GM21528 (cell line): Measurements from ENCODE around the gene MBD3.

Experiments
- ATAC-seq: cut with Tn5 transposase; IDR thresholded peaks from one replicate; pipeline ENCODE4 v1.9.1; 2021; ENCODE audit warnings: mild to moderate bottlenecking, moderate library complexity; ENCODE audit not compliant: unreplicated experiment, low FRiP score

Gene MBD3

DNA sequence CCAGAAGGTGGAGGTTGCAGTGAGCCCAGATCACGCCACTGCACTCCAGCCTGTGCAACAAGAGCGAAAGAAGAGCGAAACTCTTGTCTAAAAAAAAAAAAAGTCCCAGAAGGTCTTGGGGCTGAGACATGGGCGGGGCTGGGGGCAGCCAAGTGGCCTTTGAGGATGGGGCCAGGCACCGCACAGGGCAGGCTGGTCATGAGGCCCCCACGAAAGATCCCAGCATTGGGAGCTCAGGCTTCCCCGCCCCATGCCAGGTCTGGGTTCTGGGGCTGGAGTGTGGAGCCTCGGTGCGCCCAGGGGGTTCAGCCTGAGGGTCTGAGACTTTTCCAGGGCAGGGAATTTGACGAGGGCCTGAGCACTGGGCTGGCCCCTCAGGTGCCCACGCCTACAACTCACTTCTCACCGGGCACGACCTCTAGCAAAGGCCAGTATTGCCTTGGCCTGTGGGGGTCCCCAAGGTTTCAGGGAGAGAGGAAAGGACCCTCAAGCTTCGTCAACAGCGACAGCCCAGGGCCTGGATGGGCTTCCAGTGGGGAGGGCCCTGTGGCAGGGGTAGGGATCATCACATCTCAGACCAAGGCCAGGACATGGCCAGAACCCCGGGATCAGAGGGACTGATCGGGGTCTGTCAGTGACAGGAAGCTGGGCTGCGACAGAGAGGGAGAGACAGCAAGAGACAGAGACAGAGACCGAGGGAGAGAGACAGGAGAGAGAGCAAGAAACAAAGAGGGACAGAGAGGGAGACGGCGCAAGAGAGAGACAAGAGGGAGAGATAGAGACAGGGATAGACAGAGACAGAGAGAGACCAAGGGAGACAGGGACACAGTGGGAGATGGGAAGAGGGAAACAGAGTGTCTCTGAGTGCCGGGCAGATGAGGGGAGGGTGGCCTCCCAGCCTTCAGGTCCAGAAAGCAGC lies 17.1 kb downstream of the MBD3 start:
- ATAC-seq = no peak

DNA sequence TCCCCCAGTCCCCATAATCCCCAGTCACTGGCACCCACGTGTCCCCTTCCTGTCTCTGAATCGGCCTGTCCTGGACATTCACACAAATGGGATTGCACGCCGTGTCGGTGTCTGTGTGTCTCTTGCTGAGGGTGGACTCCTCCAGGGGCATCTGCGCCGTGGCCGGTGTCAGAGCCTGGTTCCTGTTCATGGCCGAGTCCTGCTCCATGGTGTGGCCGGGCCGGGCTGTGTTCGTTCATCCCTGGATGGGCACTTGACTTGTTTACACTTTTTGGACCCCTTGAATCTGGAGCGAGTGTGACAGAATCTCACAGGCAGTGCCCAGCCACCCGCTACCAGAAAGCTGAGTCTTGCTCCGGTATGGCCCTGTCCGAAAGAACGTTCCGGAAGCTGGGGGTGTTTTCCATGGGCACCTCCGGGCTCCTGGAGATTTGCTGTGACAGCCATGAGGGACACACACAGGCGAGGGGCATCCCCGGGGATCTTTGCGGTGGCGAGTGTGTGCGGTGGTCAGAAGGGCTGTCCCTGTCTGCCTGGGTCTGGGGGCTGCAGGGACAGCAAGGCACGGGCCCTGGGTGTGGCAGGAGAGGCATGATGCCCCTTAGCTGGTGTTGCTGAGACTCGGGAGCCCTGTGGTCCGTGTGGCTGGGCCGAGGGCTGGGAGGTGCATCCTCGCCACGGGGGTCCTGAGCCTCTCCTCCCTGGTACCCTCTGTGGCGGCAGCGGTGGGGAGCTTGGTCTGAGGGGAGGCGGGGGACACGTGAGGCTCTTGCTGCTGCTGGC lies 18.1 kb downstream of the MBD3 start:
- no peak for ATAC-seq

DNA sequence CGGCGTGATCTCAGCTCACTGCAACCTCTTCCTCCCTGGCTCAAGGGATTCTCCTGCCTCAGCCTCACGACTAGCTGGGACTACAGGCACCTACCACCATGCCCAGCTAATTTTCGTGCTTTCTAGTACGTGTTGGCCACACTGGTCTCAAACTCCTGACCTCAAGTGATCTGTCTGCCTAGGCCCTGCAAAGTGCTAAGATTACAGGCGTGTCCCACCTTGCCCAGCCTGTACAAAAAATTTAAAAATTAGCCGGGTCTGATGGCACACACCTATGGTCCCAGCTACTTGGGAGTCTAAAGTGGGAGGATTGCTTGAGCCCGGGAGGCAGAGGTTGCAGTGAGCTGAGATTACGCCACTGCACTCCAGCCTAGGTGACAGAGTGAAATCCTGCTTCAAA lies 19.9 kb downstream of the MBD3 start:
- no peak for ATAC-seq

DNA sequence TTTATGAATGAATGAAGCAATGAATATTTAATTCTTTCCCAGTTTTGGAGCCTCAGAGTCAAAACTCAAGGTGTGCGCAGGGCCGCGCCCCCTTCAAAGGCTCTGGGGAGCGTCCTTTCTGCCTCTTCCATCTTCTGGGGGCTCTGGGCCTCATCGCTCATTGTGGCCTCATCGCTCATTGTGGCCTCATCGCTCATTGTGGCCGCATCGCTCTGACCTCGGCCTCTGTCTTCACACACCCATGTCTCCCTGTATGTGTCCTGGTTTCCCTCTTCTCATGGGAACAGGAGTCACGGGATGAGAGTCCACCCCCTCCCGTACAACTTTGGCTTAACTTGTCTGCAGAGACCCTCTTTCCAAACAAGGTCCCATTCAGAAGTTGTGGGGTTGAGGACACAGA lies 21.3 kb downstream of the MBD3 start:
- no peak for ATAC-seq

DNA sequence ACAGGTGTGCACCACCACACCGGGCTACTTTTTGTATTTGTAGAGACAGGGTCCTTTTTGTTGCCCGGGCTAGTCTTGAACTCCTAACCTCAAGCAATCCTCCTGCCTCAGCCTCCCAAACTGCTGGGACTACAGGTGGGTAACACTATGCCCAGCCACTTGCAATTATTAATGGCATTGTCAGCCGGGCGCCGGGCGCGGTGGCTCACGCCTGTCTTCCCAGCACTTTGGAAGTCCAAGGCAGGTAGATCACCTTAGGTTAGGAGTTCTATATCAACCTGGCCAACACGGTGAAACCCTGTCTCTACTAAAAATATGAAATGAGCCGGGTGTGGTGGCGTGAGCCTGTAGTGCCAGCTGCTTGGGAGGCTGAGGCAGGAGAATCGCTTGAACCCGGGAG lies 21.8 kb downstream of the MBD3 start:
- ATAC-seq = no peak

DNA sequence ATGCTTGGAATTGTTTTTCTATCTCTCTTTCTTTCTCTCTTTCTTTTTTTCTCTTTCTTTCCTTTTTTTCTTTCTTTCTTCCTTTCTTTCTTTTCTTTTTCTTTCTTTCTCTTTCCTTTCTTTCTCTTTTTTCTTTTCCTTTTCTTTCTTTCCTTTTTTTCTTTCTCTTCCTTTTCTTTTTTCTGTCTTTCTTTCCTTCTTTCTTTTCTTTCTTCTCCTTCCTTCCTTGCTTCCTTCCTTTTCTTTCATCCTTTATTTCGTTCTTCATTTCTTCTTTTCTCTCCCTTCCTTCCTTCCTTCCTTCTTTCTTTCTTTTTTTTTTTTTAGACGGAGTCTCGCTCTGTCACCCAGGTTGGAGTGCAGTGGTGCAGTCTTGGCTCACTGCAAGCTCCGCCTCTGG lies 22.7 kb downstream of the MBD3 start:
- no peak for ATAC-seq

DNA sequence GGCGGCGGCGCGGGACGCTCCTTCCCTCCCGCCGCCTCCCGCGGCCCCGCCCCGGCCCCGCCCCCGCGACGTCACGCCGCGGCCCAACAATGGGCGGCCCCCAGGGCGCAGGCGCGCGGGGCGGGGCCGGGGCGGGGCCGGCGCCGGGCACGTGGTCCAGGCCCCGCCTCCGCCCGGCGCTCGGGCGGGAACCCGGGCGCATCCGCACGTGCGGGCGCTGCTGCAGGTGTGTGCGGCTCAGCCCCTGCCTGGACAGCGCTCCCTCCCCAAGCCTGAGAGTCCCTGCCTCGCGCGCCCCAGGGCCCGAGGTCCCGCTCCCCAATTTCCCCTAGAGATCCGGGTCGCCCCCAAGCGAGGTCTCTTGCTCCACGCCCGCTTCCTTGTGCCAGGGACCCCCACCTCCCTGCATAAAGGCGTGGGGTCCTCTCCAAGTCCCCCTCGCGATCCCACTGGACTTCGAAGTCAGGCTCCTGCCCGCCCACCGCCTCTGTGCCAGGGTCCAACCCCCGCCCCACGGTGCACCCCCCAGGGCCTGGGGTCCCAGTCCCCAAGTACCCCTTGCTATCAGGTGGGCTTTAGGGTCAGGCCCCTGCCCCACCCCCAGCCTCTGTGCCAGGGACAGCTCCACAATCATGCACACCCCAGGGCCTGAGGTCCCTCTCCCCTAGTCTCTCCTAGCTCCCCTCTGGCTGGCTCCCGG lies 24.2 kb downstream of the MBD3 start, which contains the start of gene MEX3D:
MEX3D (minus strand) TSS at position 6 of the 700 bp plus-strand sequence. CDS start 267 bp downstream, outside the sequence.
- ATAC-seq = no peak

DNA sequence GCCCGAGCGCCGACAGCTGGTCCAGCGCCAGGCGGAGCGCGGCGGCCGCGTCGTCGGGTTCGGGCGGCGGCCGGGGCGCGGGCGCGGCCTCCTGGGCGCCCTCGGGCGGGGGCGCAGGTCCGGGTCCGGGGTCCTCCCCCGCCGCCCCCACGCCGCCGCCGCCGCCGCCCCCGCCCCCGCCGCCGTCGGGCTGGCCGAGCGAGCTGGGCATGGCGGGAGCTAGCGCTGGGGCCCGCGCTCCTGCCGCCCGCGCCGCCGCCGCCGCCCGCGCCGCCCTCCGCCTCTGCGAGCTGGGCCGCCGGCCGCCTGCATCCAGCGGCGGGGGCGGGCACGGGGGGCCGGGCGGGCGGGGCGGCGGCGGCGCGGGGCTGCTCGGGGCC lies 24.8 kb downstream of the MBD3 start:
- ATAC-seq = no peak

DNA sequence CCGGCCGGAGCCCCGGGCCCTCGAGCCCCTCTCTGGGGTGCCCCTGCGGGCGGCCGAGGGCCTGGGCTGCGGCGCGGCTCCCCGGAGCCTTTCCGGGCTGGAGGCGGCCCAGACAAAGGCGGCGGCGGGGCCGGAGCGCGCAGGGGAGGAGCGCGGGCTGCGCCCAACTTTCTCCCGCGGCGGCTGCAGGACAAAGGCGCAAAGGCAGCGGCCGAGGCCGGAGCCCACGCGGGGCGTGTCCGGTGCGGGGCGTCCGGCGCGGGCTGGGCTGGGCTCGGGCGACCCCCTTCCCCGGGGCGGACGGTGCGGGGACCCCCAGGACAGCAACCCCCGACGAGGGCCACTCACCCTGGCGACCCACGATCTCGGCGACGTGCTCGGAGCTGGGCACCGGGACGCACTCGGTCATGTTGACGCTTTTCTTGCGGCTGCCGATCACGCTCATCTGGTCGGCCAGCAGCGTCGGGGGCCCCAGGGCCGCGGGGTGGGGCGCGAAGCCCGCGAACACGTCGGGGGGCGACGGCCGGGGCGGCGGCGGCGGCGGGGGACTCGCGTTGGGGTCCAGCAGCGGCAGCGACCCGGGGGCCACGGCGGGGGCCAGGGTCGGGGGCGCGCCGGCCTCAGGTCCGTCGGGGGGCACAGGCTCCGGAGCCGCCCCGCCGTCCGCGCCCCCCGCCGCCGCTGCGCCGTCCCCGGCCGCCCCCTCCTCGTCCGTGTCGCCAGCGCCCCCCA lies 25.4 kb downstream of the MBD3 start:
- ATAC-seq = no peak

DNA sequence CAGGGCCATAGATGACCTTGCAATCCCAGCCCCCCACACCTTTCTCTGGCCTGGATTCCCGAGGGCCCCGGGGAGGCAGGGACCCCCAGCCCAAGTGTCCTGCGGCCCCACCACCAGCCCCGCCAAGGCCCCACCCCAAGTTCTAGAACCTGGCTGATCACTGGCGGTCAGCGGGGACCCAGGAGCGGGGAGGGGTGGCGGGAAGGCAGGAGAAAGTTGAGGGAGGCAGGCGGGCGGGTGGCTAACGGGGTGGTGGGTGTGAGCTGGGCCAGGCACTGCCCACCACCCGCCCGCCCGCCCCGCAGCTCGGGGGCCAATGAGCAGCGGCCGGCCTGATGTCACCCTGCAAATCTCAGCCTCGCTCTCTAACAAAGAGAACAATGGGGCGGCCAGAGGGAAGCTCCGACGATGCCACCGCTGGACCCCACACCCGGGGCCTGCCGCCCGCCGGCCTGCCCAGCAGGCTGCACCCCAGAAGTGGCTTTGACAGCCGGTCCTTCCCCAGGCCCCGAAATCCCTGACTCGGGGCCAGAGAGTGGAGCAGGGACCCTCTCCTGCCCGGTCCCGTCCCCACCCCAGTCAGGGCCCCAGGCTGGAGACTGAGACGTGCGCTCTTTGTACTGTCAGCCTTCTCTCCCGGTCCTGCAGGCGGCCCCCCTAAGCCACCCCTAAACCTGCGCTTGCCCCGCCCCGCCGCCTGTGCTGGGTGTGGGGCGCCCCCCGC lies 26.1 kb downstream of the MBD3 start:
- ATAC-seq = no peak

DNA sequence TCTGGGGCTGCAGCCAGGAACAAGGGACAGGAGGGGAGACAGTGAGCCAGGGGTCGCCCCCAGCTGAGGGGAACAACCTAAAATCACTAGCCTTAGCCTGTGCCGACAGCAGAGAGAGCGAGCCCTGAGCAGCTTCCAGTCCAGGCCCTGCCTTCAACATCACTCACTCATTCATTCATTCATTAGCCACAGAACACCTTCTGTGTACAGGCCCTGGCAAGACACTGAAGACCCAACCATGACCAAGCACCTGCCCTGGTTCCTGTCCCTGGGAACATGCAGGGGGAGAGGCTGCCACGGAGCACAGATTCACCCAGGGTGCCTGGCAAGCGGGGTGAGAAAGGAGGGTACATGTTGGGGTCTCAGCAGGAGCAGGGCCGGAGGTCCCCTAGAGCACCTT lies 29.4 kb downstream of the MBD3 start:
- no peak for ATAC-seq

DNA sequence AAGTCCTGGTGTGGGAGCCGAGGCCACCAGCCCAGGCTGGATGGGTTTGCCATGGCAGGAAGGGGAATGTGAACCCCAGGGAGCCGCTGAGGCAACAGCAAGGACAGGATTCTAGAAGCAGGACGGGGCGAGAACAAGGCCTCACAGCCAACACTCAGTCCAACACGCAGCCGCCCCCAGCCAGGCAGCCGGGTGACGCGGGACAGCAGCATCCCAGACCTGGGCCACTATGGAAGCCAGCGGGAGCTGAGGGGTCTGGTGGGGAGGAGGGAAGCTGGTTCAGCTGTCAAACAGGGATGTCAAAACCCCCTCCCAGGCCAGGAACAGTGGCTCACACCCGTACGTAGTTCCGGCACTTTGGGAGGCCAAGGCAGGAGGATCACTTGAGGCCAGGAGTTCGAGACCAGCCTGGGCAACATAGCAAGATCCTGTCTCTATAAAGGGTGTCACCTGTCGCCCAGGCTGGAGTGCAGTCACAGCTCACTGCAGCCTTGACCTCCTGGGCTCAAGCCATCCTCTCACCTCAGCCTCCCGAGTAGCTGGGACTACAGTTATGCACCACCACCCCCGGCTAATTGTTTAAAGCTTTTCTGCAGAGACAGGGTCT lies 31.3 kb downstream of the MBD3 start:
- no peak for ATAC-seq

DNA sequence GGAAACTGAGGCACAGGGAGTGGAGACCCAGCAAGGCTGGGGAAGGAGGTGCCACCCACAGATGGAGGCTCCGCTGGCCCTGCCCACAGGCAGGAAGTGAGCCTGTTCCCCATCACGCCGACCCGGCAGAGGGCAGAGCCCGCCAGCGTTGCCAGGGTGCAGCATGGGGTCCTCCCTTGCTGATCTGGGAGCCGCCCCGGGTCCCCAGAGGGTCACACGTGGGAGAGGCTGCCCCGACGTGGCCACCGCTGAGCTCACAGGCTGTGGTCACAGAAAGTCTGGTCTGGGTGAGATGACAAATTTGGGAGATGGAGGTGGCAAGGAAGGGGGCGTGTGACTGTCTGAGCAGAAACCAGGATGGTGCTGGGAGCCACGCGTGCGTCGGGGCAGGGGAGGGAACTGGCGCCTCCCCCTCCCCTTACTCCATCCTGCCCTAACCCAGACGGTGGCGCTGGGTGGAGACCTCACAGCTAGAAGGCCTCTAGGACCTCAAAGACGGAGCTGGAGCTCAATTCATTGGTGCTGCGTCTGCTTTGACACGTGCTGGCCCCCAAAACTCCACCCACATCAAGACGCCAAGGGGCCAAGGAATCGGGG lies 32.3 kb downstream of the MBD3 start:
- no peak for ATAC-seq

DNA sequence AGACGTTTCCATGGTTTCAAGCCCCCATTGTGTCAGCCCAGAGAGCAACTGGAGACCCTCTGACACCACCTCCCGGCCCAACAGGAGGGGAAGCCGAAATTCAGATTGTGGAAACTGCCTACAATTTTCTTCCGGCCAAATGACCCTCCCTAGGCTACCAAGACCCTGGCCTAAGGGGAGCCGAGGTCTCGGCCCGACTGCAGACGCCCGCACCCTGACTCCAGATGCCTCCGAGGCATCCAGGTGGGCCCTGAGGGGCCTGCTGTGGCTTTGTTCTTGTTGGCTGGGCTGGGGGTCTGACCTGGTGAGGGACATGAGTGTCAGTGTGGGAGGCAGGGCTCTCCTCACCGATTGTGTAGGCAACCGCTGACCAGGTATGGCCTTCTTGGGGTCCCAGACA lies 34.1 kb downstream of the MBD3 start:
- ATAC-seq = no peak

DNA sequence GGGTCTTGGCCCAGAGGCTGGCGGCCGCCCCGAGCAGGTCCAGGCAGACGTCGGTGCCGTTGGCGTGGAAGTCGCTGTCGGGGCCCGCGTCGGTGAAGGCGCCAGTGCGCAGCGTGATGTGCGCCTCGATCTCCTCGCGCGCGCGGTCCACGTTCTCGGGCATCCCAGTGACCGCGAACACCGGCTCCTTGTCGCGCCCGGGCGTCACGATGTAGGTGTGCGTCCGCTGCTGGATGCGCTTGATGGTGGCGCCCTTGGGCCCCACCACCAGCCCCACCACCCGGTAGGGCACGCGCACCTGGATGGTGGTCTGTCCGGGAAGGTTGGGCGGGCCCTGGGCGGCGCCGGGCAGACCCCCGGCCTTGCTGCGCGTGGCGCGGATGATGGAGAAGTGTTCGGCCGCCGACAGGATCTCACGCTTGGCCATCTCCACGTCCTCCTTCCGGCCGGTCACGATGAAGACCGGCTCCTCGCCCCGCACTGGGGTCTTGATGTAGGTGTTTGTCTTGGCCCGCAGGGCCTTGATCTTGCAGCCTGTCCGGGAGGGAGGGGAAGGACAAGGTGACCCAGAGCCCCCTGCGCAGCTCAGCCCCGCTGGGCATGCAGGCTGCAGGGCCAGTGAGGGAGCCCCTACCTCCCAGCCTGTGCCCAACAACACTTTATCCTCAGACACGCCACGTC lies 36.1 kb downstream of the MBD3 start:
- no peak for ATAC-seq

DNA sequence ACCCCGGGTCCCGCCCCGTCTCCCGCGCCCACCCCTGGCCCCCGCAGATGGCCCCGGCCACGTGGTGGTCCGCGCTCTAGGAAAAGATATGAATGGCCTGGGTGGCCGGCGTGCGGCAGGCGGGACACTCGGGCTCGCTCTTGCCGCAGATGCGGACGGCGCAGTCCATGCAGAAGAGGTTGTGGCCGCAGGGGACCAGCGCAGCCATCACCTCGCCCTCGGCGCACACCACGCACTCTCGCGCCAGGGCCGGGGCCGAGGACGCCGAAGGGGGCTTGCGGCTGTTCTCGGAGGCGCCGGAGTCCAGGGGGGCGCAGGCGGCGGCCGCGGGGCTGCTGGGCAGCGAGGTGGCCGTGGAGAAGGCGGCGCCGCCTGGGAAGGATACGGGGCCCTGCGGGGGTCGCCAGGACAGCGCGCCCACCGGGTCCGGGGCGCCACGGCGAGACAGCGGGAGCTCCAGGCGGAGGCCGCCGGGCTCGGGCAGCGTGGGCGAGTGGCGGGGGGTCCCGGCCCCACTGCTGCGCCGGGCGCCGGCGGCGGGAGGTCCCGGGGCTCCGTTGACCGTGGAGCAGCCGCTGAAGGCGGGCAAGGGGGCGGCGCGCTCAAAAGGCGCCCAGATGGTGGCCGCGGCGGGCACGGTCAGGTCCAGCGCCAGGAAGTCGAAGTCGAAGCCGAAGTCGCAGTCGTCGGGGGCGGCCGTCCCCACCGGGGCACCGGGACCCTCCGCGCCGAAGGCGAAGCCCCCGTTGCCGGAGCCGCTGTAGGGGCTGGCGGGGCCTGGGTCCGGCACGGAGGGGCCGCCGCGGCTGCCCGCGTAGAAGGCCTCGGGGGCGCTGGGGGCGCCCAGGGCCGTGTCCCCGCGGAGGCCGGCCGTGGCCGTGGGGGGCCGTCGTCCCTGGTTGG lies 36.9 kb downstream of the MBD3 start:
- no peak for ATAC-seq

DNA sequence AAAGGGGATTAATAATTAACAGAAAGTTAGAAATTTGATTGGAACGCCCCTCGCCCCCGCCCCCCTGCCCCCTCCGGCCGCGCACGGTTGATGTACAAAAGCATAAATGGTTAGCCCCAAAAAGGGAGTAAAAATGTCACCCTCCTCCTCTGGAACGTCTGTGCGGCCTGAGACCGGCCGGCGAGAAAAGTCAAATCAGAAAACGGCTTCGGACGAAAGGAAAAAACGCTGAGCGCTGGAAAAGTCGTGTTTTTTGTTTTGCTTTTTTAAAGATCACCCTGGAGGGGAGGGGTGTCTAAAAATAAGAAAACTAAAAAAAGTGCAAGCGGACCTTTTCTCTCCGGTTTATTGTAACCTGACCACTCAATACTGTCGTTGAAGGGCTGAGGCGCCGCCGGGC lies 37.7 kb downstream of the MBD3 start:
- ATAC-seq = no peak
